Stimulated activated CD4-positive, alpha-beta T cell treated with anti-CD3 and anti-CD28 coated beads, Interleukin-1b, Interleukin-23, amount 100 ng/mL, for 4 hours (primary cell): ENCODE measurements around the gene NEK4.

Experiments used
- DNase-seq, 2 donors: peaks; one replicate each; pipeline ENCODE4 v3.0.0-alpha.2; 2020; ENCODE audit warnings: low read depth in 2 of 2

The NEK4 gene

DNA sequence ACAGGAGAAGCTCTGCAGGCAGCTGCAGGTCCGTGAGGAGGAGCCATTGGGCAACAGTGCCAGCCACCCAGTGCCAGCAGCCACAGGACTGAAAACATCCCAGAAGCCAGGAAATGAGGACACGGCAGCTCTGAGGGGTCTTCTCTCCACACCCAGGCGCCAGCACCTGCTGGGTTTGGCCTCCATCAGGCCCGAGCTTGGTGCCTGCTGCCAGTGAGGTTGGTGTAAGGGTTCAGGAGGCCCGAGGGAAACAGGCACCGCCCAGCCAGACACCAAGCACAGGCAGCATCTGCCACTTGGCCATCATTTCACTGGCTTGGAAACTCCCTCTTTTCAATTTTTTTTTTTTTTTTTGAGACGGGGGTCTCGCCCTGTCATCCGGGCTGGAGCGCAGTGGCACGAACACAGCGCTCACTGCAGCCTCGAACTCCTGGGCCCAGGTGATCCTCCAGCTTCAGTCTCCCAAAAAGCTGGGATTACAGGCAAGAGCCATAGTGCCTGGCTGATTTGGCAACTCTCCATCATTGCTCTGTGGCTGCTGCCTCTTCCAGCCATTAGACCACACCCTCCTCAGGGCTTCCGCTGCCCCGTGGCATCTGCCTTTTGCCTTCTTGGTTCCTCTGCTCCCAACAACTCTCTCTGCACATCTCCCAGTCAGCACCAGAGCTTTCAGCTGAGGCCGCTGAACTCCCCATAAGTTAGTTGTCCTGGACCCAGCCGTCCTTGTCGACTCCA is 22.4 kb upstream of the NEK4 start:
- DNase-seq, result no peak

DNA sequence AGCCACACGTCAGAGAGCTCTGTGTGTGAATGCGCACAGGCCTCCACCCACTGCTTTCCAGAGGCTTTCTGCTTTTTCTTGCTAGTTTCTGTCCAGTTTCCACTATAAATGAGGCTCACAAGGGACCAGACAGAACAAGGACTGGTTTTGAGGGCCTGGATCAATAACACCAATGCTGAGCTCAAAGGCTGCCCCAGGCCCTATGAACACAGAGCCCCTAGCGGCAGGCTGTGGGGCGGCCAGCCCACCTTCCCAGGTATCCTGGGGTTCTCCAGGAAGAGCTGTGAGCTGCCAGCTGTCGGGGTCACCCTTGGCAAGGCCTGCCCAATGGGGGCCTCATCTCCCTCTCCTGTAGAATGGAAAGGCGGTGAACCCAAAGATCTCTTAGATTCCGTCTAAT is 21.7 kb upstream of the NEK4 start:
- no peak for DNase-seq

DNA sequence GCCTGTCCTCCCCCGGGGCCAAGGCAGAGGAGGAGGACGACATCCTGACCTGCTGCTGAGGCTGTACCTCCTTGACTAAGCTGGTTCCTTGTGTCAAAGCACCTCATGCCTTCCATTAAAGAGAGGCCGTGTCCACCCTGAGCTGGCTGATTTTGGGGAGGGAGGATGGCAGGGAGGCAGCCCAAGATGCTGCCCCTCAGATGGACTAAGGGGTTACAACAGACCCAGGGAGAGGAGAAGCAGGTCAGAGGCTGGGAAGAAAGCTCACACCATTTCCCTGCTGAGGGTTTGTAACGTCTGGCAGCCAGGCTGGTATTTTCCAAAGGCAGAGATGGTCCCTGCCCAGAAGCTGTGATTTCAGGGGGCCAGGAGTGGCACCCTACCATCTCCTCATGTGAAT is 21.2 kb upstream of the NEK4 start:
- no peak for DNase-seq

DNA sequence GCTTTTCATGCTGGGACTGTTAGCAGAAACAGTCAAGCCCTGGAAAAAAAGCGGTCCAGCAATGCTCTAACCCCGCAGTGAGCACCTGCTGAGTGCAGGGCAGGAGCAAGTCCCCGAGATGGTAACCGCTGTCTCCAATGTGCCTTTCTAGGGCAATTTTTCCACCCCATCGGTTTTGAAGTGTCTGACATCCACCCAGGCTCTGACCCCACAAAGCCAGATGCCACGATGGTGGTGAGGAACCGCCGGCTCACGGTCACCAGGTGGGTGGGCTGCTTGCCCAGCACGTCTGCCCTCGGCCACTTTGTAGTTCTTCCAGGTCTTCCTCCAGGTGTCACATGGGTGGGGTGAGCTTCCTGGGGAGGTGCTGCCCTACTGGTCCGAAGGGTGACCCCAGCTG is 20.6 kb upstream of the NEK4 start:
- no peak for DNase-seq

DNA sequence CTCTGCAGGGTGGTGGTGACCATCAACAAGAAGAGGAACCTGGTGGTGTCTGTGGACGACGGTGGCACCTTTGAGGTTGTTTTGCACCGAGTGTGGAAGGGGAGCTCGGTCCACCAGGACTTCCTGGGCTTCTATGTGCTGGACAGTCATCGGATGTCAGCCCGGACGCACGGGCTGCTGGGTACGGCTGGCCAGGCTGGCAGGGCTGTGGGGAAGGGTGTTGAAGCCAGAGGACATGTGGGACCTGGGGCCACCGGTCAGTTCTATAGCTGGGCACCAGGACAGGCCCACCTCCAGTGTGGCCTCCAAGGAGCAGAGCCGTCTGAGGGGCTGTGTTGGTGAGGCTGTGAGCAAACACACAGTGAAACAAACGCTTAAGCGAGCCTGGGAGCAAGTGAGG is 20.0 kb upstream of the NEK4 start:
- DNase-seq, result no peak

DNA sequence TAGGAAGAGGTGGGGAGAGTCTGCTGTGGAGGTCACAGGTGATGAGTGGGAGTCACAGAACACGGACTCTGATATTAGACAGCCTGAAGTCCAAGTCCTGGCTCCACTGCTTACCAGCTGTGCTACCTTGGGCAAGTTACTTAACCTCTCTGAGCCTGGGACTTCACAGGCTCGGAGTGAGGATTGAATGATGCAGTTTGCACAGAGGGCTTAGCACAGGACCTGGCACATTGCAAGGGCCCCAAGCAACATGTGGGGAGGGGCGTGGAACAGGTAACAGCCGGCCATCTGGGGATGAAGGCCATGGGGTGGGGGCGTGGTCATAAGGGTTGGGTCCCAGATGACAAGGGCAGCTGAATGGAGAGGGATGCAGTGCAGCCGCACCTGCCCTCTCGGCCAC is 19.6 kb upstream of the NEK4 start:
- no peak for DNase-seq

DNA sequence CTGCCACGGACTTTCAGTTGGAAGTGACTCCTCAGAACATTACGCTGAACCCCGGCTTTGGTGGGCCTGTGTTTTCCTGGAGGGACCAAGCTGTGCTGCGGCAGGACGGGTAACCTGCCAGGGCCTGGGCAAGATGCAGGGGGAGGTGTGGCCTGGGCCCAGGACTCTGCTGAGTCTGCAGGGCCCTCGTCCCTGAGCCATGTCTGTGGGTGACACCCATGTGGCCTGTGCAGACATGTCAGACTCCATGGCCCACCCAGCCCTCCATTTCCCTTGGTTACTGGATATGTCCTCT is 19.0 kb upstream of the NEK4 start:
- DNase-seq, result no peak

DNA sequence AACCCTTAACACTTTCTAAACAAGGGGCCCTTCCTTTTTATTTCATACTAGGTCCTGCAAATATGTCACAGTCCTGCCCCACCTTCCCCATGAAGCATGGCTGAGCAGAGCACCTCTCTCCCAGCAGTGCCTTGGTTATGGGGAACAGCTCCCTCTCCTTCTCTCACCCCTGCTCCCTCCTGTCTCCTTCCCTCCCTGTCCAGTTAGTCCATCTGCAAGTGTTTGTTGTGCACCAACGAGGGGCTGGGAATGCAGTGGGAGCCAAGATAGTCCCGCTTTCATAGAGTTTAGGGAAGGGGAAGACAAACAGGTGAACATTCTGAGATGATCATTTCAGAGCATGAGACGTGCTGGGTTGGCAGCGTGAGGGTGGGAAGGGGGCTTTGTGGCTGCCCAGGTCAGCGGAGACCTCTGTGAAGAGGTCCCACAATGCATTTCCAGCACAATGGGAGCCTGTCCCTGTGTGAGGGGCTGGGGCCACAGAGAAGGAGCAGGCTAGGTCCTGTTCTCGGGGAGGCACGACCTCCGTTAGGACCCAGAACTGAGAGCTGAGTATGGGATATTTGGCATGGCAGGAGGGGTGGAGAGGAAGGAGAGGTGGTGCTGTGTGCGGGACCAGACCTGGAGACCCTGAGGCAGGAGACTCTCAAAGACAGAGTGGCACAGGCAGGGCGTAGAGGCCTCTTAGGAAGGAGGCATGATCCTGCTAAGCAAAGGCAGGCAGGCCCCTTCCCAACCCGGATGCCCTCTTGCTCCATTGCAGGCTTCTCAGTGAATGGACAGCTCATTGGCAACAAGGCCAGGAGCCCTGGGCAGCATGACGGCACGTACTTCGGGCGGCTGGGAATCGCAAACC is 18.4 kb upstream of the NEK4 start:
- DNase-seq, result no peak

DNA sequence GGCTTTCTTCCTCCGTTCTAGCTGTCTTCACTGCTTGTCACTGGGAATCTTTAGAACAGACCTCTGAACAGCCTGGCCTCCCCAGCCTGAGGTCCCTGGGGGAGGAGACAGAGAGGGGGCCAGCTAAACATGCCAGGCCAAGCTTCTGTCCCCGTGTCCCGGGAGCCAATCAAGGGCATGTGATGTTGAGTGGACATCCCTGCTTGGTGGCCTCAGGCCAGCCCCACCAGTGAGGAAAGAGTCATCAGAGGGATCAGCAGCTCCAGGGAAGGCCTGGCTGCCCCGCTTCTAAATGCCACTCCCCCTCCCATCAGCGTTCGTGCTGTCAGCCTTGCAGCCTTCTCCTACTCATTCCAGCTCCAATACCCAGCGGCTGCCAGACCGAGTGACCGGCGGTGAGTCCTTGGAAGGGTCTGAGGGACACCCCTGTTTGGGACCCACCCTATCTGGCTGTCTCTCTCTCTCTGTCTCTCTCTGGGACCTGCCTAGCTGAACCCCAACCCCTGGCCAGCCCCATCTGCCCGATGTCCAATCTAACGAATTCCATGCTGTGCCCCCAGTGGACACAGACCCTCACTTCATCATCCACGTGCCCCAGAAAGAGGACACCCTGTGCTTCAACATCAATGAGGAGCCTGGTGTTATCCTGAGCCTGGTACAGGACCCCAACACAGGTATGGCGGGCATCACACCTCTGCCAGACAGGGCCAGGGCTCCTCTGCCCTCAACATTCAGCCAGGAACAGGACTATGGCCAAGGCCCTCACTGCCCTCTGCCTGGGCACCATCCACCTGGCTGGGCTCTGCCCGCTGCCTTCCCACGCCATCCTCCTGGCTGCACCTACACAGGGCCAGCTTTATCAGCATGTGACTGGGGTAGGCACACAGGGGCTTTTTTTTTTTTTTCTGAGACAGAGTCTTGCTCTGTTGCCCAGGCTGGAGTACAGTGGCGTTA is 17.2 kb upstream of the NEK4 start:
- no peak for DNase-seq

DNA sequence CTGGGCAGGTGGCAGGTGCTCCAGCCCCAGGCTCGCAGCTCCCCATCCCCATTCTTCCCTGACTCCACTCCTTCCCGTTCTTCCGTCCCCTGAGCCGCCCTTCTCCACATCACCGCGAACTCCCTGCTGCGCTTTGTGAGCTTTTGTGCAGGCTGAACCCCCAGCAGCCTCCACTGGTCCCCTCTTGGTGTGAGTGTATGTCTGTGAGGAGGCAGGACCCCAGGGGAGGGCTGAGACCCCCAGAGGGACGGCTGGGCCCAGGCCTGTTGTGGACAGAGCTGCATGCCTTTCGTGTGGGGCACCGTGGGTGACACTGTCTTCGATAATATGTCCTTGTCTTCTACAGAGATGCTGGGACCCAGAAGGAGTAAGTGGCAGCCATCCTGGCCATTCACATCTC is 16.5 kb upstream of the NEK4 start:
- DNase-seq, result no peak

DNA sequence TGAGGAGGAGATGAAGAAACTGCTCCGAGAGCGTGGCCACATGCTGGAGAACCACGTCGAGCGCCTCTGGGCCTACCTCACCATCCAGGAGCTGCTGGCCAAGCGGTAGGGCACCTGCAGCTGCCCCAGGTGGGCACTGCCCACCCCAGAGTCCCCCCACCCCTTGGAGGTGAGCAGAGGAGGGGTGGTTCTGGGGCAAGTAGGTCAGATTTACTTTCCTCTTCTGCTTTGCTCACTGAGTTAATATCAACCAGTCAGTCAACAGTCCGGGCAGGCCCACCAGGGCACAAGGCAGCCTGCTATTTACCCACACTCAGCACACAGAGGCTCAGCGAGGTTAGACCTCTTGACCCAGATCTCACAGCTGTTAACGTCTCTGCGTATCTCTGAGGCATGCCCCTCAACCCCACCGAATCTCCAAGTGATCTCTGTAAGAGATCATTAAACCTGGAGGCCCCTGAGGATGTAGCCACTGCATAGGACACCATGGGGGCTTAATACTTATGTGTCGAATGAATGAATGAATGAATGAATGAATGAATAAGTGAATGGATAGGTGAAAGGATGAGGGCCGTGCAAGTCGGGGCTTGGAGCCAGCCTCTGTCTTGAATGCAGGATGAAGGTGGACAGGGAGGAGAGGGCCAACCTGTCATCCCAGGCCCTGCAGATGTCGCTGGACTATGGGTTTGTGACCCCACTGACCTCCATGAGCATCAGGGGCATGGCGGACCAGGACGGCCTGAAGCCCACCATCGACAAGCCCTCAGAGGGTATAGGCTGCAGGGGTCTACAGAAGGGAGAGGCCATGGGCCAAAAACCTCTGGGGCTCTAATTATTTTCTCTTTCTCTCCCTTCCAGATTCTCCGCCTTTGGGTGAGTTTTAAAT is 15.8 kb upstream of the NEK4 start:
- DNase-seq, result no peak

DNA sequence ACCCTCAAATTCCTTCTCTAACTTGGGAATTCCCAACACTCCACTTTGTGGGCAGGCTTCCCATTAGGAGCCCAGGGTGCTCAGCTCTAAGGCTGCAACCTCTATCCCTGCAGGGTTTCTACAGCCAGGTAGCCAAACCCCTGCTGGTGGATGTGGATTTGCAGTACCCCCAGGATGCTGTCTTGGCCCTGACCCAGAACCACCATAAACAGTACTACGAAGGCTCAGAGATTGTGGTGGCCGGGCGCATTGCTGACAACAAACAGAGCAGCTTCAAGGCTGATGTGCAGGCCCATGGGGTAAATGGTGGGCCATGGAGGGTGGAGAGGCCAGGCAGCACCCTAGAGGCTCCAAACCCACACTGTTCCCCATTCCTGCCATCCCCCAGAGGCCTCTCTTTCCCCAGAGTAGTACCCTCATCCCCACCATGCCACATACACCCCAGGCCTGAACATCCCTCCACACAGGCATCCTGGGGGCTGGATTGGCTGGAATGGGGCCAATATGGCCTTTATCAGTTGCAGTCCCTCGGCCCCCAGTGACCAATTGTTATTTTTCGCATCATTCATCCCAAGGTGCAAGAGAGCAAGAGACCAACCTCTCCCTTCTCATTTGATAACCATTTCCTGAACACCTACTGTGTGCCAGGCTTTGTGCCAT is 14.3 kb upstream of the NEK4 start:
- no peak for DNase-seq

DNA sequence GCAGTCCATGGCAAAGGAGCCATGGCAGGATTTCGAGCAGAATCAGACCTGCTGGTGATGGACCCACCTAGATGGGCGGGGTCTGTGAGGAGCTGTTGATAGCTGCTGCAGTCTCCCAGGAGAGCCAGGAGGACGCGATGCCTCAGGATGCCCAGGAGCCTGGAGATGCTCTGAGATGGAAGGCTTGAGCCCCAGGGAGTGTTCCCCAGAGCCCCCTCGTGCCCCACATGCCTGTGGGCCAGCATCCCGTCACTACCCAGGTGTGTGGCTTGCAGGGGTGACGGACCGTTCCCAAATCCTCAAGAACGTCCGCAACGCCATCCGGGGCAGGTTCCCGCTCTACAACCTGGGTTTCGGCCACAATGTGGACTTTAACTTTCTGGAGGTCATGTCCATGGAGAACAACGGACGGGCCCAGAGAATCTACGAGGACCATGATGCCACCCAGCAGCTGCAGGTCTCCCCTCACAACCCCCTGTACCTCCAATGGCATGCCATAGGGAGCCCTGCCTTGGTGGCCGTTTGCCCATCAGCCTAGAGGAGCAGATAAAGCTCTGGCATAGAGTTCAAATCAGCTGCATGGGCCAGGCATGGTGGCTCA is 13.4 kb upstream of the NEK4 start:
- DNase-seq, result no peak

DNA sequence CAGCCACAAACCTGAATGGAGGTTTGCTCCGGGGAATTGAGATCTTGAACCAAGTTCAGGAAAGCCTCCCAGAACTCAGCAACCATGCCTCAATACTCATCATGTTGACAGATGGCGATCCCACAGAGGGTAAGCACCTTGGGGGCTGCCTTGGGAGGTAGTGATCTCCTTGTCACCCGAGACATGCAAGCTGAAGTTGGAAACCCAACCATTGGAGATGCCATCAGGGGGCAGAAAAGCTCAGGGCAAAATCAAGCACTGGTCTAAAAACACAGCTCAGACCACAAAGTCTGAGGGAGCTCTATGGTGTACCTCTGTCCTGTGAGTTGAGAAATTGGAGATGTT is 12.4 kb upstream of the NEK4 start:
- DNase-seq, result no peak

DNA sequence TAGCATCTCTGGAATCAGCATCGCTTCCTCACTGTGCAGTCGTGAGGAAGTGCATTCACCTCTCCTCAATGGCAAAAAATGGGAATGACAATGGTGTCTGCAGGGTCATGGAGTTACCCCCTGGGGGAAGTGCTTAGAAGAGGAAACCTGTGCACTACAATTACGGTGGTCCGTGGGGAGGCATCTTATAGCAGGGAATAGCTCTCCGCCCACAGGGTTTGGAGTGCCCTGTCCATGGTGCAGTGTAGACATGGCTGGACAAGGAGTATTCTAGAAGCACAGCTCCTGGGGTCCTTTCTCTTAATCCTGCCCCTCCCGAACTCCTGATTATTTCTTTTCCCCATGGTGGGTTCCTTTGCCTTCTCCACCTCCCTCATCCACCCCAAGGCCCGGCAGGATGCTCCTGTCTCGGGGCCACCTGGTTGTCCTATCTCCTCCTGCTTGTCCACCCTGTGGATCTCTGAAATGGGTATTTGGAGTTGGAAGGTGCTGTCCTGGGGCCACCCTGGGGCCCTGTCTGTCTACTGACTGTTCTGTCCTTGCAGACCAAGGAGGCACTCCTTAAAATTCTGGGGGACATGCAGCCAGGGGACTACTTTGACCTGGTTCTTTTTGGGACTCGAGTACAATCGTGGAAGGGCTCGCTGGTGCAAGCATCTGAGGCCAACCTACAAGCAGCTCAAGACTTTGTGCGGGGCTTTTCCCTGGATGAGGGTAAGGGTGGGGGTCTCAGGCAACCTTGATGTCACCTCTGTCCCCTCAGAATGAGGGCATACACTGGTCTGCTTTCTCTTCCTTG is 11.9 kb upstream of the NEK4 start:
- DNase-seq, result no peak

DNA sequence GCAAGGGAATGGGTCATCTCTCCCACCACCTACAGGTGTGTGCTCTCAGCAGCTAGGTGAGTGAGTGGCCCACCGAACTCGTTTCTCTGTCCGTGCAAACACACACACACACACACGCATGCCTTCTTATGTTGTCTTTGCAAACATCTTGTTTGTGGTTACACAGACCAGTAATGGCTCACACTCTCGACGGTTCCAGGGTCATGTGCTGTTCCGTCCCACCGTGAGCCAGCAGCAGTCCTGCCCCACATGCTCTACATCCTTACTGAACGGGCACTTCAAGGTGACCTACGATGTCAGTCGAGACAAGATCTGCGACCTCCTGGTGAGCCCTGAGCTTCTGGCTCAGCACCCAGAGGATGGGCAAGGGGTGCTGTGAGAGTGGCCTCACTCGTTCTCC is 11.0 kb upstream of the NEK4 start:
- DNase-seq, result no peak

DNA sequence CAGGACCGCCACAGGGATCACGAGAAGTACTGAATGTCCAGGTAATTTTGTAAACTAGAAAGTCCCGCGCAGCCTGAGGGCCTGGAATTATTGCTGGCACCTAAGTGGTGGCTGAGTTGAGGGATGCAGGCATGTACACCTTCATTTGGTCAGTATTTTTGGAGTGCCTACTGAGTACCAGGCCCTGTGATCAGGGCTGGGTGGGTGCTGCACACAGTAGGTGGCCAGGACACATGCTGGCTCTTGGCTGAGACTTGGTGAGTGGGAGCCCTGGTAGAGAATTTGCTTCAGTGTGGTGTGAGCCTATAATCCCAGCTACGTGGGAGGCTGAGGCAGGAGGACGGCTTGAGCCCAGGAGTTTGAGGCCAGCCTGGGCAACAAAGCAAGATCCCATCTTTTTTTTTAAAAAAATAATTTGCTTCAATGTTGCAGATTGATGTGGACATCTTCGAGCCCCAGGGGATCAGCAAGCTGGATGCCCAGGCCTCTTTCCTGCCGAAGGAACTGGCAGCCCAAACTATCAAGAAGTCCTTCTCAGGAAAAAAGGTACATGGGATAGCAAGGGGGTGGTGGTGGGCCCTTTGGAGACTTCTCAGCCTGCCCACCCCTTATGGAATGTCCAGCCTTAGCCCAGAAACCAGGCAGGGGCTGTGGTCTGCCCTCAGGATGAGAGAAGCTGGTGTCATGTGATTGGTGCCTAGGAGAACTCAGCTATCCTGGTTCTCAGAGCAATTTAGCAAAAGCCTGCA is 9.3 kb upstream of the NEK4 start:
- DNase-seq, result no peak

DNA sequence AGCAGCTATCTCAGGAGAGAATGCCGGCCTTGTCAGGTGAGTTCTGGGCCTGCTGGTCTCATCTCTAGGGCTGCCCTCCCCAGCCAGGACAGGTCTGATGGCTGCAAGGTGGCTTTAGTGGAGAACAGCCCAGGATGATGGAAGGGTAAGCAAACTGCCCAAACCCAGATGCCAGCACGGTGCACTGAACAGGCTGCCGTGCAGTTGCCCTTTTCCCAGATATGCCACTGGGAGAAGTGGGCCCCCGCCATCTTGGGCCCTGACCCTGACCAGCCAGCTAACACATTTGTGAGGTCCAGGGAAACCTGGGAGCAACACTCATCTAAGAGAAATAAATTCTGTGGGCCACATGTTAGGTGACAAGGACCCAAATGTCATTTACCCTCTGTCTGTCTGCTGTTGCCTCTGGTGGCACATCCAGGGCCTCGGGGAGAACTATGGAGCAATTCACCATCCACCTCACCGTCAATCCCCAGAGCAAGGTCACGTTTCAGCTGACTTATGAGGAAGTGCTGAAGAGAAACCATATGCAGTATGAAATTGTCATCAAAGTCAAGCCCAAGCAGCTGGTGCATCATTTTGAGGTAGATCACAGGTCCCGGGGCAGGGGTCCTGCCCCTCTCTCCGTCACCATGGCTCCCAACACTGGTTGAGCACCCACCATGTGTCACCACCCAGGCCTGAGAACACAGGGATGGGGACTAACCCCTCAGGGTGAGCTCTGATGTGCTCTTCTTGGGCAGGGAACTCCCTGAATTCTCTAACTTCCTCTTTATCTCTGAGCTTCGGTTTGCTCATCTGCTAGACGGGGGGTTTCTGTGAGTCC is 8.5 kb upstream of the NEK4 start:
- no peak for DNase-seq
